Retina (tissue), 1 donor: ENCODE data around the gene GADD45A.

Source experiments
- DNase-seq: peaks from one replicate; pipeline ENCODE4 v3.0.0-alpha.2; 2016

Gene GADD45A

GRCh38 chr1:67690018-67690363, 5.0 kb downstream of the GADD45A start:
- no peak for DNase-seq

GRCh38 chr1:67690411-67690810, 5.4 kb downstream of the GADD45A start:
- no peak for DNase-seq

GRCh38 chr1:67691712-67692111, 6.7 kb downstream of the GADD45A start:
- no peak for DNase-seq

GRCh38 chr1:67695963-67696362, 11.0 kb downstream of the GADD45A start:
- no peak for DNase-seq

DNA sequence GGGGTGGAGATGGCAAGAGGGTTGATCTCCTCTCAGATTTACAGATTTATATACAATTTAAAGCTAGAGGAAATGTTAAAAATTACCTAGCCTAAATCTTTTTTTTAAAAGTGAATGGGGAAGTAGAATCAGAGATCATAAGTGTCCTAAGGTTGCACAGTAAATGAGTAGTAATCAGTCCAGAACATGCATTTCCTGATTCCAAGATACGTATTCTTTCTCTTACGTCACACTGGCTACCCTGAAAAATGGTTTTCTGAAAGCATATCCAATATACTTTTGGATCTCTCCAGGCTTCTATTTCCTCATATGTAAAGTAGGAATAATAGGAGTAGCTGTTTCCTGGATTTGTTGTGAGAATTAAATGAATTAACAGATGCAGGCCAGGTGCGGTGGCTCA, 11.7 kb downstream of the GADD45A start:
- DNase-seq = no peak

DNA sequence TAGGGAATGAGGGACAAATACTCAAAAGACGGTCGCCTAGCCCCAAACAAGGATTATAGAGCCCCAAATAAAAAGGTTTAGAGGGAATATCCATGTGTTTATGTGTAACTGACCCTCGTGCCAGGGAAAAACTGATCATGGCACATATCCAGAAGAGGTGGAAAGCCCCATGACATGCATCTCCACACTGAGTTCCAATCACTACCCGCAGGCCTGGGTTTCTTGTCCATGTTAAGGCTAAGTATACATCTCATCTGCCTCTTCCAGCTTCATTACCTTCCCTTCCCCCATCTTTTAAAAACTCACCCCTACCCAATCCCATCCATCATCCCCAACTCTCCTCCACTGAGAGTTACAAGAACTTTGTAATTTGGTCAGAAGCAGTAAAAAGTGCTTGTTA, 15.2 kb downstream of the GADD45A start:
- no peak for DNase-seq

GRCh38 chr1:67700692-67701410, 15.8 kb downstream of the GADD45A start:
- no peak for DNase-seq

GRCh38 chr1:67701876-67702275, 16.9 kb downstream of the GADD45A start:
- DNase-seq = no peak

DNA sequence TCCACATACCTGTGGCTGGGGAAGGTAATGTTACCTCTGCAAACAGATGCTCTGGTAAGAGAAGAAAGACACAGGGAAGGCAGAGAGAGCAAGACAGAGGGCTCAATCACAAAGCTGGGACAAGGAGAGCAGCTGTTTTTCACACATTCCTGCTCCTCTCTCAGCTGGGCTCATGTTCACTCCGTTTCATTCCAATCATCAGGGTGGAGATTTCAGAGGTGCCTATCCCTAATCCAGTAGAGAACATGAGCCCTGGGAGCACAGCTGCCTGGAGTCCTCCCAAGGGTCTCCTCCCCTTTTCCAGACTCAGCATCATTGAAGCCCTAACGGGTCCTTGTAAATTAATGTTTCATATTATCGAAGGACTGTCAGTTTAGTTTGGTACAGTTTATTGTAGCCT, 19.4 kb downstream of the GADD45A start:
- no peak for DNase-seq

- no peak for DNase-seq
Measured at GRCh38 chr1:67705735-67706453, 20.9 kb downstream of the GADD45A start.

- DNase-seq = no peak
Measured at GRCh38 chr1:67708606-67709005, 23.6 kb downstream of the GADD45A start.

GRCh38 chr1:67710417-67710816, 25.4 kb downstream of the GADD45A start:
- DNase-seq = no peak

- DNase-seq = no peak
Measured at GRCh38 chr1:67711158-67711854, 26.3 kb downstream of the GADD45A start.

DNA sequence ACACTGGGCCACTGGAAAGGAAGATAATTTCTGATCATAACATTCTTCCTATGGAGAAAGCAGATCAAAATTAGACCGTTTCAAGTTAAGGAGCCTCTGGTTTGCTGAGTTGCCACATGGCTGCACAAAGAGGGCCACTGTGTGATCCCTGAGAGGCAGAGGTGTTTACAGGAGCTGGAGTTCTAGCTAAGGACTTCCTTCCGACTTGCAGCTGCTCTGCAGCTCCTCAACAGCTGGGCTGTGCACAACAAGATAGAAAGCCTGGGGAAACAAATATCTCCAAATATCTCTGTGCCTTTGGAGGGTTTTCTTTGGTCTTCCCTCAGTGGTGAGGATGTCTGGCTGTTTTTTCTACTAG, 26.8 kb downstream of the GADD45A start:
- no peak for DNase-seq

DNA sequence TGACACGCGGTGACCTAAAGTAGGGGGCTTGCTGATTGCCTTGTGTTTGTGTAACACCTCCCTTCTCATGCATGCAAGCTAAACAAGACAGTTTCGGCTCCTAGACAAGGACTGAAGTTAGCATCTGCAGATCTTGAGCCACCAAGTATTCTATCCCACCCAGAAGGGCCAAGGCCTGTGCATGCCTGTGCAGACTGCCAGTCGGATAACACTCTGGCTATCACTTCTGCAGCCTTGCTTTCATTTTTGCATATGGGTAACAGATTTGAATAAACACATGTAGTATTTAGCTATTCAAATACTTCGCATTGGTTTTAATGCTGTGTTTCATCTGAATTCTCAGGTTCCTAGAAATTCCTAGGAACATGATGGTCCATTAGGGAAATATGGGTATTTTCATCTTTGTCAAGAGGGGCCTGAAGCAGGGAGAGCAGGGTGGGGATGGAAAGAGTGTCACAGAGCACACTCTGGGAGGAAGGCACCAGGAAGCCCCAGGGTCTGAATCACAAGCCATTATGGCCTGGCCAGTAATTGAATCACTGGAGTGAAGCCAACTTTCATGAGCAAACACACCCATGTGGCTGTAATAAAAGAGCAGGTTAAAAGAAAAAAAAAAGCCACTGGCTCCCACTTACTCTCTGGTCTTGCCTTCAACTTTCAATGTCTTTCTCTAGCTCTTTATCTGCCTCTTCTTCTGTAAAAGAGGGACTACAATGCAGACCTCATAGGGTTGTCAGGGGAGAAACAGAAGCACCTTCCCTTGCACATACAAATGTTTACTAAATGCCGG, 28.3 kb downstream of the GADD45A start:
- DNase-seq = no peak

- no peak for DNase-seq
Measured at GRCh38 chr1:67715819-67716218, 30.8 kb downstream of the GADD45A start.

DNA sequence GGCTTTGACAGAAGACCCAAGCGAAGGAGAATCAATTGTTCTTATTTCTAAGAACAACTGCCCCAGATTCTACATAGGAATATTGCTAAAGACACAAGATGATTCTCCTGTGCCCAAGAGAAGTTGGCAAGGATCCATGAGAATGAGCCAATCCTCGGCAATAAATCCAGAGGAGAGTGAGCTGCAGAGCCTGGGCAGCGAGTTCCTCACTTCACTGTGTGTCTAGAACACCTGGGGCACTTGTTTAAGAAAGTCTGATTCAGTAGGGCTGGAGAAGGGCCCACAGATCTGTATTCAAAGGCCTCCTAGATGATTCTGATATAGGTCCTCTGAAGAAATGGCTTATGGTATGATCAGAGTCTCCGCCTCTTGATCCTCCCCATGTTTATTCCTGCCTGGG, 31.8 kb downstream of the GADD45A start:
- DNase-seq = no peak

DNA sequence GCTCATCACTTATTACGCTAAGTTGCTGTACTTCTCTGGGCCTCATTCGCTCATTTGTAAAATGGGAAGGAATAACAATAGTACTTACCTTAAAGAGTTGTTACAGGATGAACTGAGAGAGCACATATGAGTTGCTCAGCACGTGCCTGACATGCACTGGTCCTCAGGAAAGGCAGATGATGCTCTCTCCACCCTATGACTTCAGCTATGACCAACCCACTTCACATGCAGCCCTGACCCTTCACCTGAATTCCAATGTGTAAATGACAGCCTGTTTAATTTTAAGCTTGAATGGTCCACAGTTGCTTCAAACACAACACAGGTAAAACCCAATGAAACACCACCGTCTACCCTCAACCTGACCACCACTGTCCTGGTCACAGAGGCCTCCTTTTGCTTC, 32.9 kb downstream of the GADD45A start:
- DNase-seq = no peak

- no peak for DNase-seq
Measured at GRCh38 chr1:67719329-67720196, 34.6 kb downstream of the GADD45A start.

DNA sequence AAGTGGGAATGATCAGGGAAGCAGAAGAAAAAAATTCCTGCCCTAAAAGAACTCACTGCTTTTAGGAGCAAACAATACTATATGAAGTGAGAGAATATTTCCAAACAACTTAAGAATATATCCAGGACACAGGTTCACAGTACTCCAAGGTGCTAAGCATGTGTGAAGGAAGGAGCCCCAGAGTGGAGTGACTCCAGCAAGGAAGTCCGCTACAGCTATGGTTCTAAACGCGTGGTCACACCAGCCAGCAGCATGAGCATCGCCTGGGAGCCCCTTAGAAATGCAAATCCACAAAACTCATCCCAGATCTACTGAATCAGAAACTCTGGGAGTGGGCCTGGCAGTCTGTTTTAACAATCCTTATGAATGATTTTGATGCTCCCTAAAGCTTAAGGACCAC, 36.1 kb downstream of the GADD45A start:
- no peak for DNase-seq

GRCh38 chr1:67721650-67722291, 36.8 kb downstream of the GADD45A start:
- no peak for DNase-seq
